ENCODE results near the gene ERGIC3. TPM values are rescaled to one million over a fixed set of nuclear protein-coding genes. Genes with fewer than 3 reads are reported as not detected.
"Not testable (repeated sequence)": the region's sequence is repeated elsewhere in the genome, so short reads cannot be mapped to it uniquely, and the experiment has no call there.

The ERGIC3 gene
- total RNA-seq, 2 donors from 2014 or later: 139 to 145 TPM

- Mint-ChIP-seq H3K9me3 (no peaks in the 10 kb centered on the region), H3K36me3 (ENCODE audit: insufficient read depth in 2 of 2) (no peaks in the 10 kb centered on the region), H3K4me3 (no peak within 1 kb of the TSS), H3K27ac (no peak within 1 kb of the TSS), H3K27me3 (ENCODE audit: low read depth) (no peaks in the 10 kb centered on the region), H3K4me1 (ENCODE audit: low read depth) (no peaks in the 10 kb centered on the region)
- no peak for DNase-seq
- no peak for ATAC-seq (replicated peaks in 1 of 2)
Measured at GRCh38 chr20:35529552-35529951, 12.3 kb upstream of the ERGIC3 start, which contains the start of gene C20orf173. TSS of gene C20orf173 (minus strand) at chr20:35529652. CDS start at chr20:35529373, 279 bp downstream.

- no peak for ATAC-seq (replicated peaks in 1 of 2)
- Mint-ChIP-seq H3K36me3 (ENCODE audit: insufficient read depth in 2 of 2) (peaks cover 0 to 2% of the 10 kb centered on the region in 2 donors), H3K4me3 (peak overlapping the region in 1 of 2 donors; percentile 22)
Measured at GRCh38 chr20:35539756-35540212, 2.1 kb upstream of the ERGIC3 start.

GRCh38 chr20:35541118-35541782, 628 bp upstream of the ERGIC3 start:
- Mint-ChIP-seq H3K27me3 (ENCODE audit: low read depth) (no peaks in the 10 kb centered on the region), H3K36me3 (ENCODE audit: insufficient read depth in 2 of 2) (peaks cover 0 to 2% of the 10 kb centered on the region in 2 donors), H3K4me3 (peak overlapping the region; percentile 90 to 93), H3K27ac (no peak overlapping the region), H3K4me1 (ENCODE audit: low read depth) (peaks cover 31% of the 10 kb centered on the region), H3K9me3 (no peaks in the 10 kb centered on the region)
- no peak for DNase-seq
- no peak for ATAC-seq (replicated peaks in 1 of 2)

More at GRCh38 chr20:35539756-35540212, 2.1 kb upstream of the ERGIC3 start:
- peak; percentile 10 to 35 for DNase-seq
- Mint-ChIP-seq H3K9me3 (no peaks in the 10 kb centered on the region), H3K27ac (no peak overlapping the region), H3K4me1 (ENCODE audit: low read depth) (peaks cover 31% of the 10 kb centered on the region), H3K27me3 (ENCODE audit: low read depth) (no peaks in the 10 kb centered on the region)

- DNase-seq (no peak), ATAC-seq (replicated peaks in 1 of 2) (no peak)
- Mint-ChIP-seq H3K27me3 (ENCODE audit: low read depth) (no peaks in the 10 kb centered on the region), H3K36me3 (ENCODE audit: insufficient read depth in 2 of 2) (peaks cover 0 to 2% of the 10 kb centered on the region in 2 donors), H3K4me1 (ENCODE audit: low read depth) (peaks cover 31% of the 10 kb centered on the region), H3K9me3 (no peaks in the 10 kb centered on the region), H3K27ac (no peak overlapping the region), H3K4me3 (peak overlapping the region; percentile 90 to 93)
Measured at GRCh38 chr20:35542990-35543389, 1.1 kb downstream of the ERGIC3 start.

GRCh38 chr20:35544436-35544835, 2.6 kb downstream of the ERGIC3 start:
- no peaks in the 10 kb centered on the region for H3K27me3 Mint-ChIP-seq (ENCODE audit: low read depth)

GRCh38 chr20:35544941-35545340, 3.1 kb downstream of the ERGIC3 start:
- not testable (repeated sequence) for ATAC-seq (replicated peaks in 1 of 2); H3K4me3 Mint-ChIP-seq; H3K27ac Mint-ChIP-seq; H3K27me3 Mint-ChIP-seq (ENCODE audit: low read depth); DNase-seq; H3K36me3 Mint-ChIP-seq (ENCODE audit: insufficient read depth in 2 of 2); H3K9me3 Mint-ChIP-seq
- H3K4me1 Mint-ChIP-seq (ENCODE audit: low read depth): peaks cover 31% of the 10 kb centered on the region

More at GRCh38 chr20:35544436-35544835, 2.6 kb downstream of the ERGIC3 start:
- Mint-ChIP-seq H3K9me3 (no peaks in the 10 kb centered on the region), H3K4me1 (ENCODE audit: low read depth) (peaks cover 31% of the 10 kb centered on the region), H3K4me3 (no peak overlapping the region), H3K27ac (no peak overlapping the region), H3K36me3 (ENCODE audit: insufficient read depth in 2 of 2) (peaks cover 2% of the 10 kb centered on the region in 2 donors)
- ATAC-seq (replicated peaks in 1 of 2) (no peak), DNase-seq (no peak)

- ATAC-seq (replicated peaks in 1 of 2) (no peak), DNase-seq (no peak)
- H3K36me3 Mint-ChIP-seq (ENCODE audit: insufficient read depth in 2 of 2): peaks cover 4 to 6% of the 10 kb centered on the region in 2 donors
- H3K4me3 Mint-ChIP-seq: no peak overlapping the region
- no peak overlapping the region for H3K27ac Mint-ChIP-seq
- H3K27me3 Mint-ChIP-seq (ENCODE audit: low read depth): no peaks in the 10 kb centered on the region
- H3K4me1 Mint-ChIP-seq (ENCODE audit: low read depth): peaks cover 28% of the 10 kb centered on the region
- H3K9me3 Mint-ChIP-seq: no peaks in the 10 kb centered on the region
Measured at GRCh38 chr20:35546127-35546526, 4.2 kb downstream of the ERGIC3 start.

- peaks cover 16% of the 10 kb centered on the region for H3K4me1 Mint-ChIP-seq (ENCODE audit: low read depth)
- no peaks in the 10 kb centered on the region for H3K27me3 Mint-ChIP-seq (ENCODE audit: low read depth)
- H3K27ac Mint-ChIP-seq: no peak overlapping the region
- no peaks in the 10 kb centered on the region for H3K9me3 Mint-ChIP-seq
- ATAC-seq (replicated peaks in 1 of 2): no peak
- DNase-seq: no peak
- H3K4me3 Mint-ChIP-seq: no peak overlapping the region
- peaks cover 4 to 6% of the 10 kb centered on the region in 2 donors for H3K36me3 Mint-ChIP-seq (ENCODE audit: insufficient read depth in 2 of 2)
Measured at GRCh38 chr20:35547329-35547728, 5.5 kb downstream of the ERGIC3 start.

- peaks cover 4 to 6% of the 10 kb centered on the region in 2 donors for H3K36me3 Mint-ChIP-seq (ENCODE audit: insufficient read depth in 2 of 2)
- no peak overlapping the region for H3K4me3 Mint-ChIP-seq
- no peak for DNase-seq
- no peaks in the 10 kb centered on the region for H3K27me3 Mint-ChIP-seq (ENCODE audit: low read depth)
- ATAC-seq (replicated peaks in 1 of 2): no peak
- no peaks in the 10 kb centered on the region for H3K4me1 Mint-ChIP-seq (ENCODE audit: low read depth)
- no peak overlapping the region for H3K27ac Mint-ChIP-seq
- no peaks in the 10 kb centered on the region for H3K9me3 Mint-ChIP-seq
Measured at GRCh38 chr20:35551503-35551902, 9.6 kb downstream of the ERGIC3 start.

GRCh38 chr20:35552914-35553313, 11.0 kb downstream of the ERGIC3 start:
- Mint-ChIP-seq H3K4me3 (no peak overlapping the region), H3K27ac (no peak overlapping the region), H3K27me3 (ENCODE audit: low read depth) (no peaks in the 10 kb centered on the region), H3K36me3 (ENCODE audit: insufficient read depth in 2 of 2) (peaks cover 5 to 6% of the 10 kb centered on the region in 2 donors), H3K9me3 (no peaks in the 10 kb centered on the region), H3K4me1 (ENCODE audit: low read depth) (no peaks in the 10 kb centered on the region)
- ATAC-seq (replicated peaks in 1 of 2) (no peak), DNase-seq (no peak)

- H3K27ac Mint-ChIP-seq; ATAC-seq (replicated peaks in 1 of 2); DNase-seq; H3K4me3 Mint-ChIP-seq; H3K9me3 Mint-ChIP-seq; H3K4me1 Mint-ChIP-seq (ENCODE audit: low read depth); H3K27me3 Mint-ChIP-seq (ENCODE audit: low read depth); H3K36me3 Mint-ChIP-seq (ENCODE audit: insufficient read depth in 2 of 2): not testable (repeated sequence)
Measured at GRCh38 chr20:35555461-35555860, 13.6 kb downstream of the ERGIC3 start.

GRCh38 chr20:35555951-35556645, 14.2 kb downstream of the ERGIC3 start:
- no peak overlapping the region for H3K4me3 Mint-ChIP-seq
- H3K27ac Mint-ChIP-seq: no peak overlapping the region
- no peak for ATAC-seq (replicated peaks in 1 of 2)
- no peaks in the 10 kb centered on the region for H3K27me3 Mint-ChIP-seq (ENCODE audit: low read depth)
- no peaks in the 10 kb centered on the region for H3K4me1 Mint-ChIP-seq (ENCODE audit: low read depth)
- H3K36me3 Mint-ChIP-seq (ENCODE audit: insufficient read depth in 2 of 2): peaks cover 0 to 2% of the 10 kb centered on the region in 2 donors
- H3K9me3 Mint-ChIP-seq: no peaks in the 10 kb centered on the region
- DNase-seq: no peak

- Mint-ChIP-seq H3K9me3 (no peaks in the 10 kb centered on the region), H3K4me1 (ENCODE audit: low read depth) (no peaks in the 10 kb centered on the region), H3K27me3 (ENCODE audit: low read depth) (no peaks in the 10 kb centered on the region), H3K27ac (no peak overlapping the region), H3K36me3 (ENCODE audit: insufficient read depth in 2 of 2) (peaks cover 0 to 2% of the 10 kb centered on the region in 2 donors), H3K4me3 (no peak overlapping the region)
- ATAC-seq (replicated peaks in 1 of 2) (no peak), DNase-seq (no peak)
Measured at GRCh38 chr20:35556871-35557270, 15.0 kb downstream of the ERGIC3 start.

Data from activated T-cell treated with anti-CD3 and anti-CD28 coated beads, Interleukin-2, amount 50 U/mL, for 72 hours (primary cell).